AG04449 (cell line): ENCODE measurements around the gene GDF10.

Experiments used
- CTCF ChIA-PET: fragments of 350-600 bp; formaldehyde crosslinking; extraction: SDS; loops from one replicate; lab custom pipeline; 2021; ENCODE audit warnings: antibody characterized with exemption; lab: Yijun Ruan, JAX
- POLR2A ChIA-PET: fragments of 400-600, 350-600 bp; formaldehyde crosslinking; extraction: SDS; loops from one replicate; lab custom pipeline; 2020; ENCODE audit warnings: antibody characterized with exemption, inconsistent platforms; lab: Yijun Ruan, JAX
- DNase-seq: peaks from one replicate; pipeline ENCODE4 v3.0.0-alpha.2; 2010; ENCODE audit warnings: low read depth, low spot score
- H3K4me3 ChIP-seq: 2 replicates; pipeline ENCODE4 v1.5.1; 2011; ENCODE audit warnings: low read depth, mild to moderate bottlenecking, control low read depth, low read length
- CTCF ChIP-seq: IDR thresholded peaks from one replicate; pipeline ENCODE4 v1.5.1; 2011; ENCODE audit warnings: mild to moderate bottlenecking, moderate library complexity, low read length, control low read depth, inconsistent platforms; ENCODE audit not compliant: insufficient read depth; ENCODE audit errors: missing control alignments

GDF10 gene

GRCh38 chr10:47299611-47300428 lies at the start of gene GDF10:
GDF10 (plus strand) TSS chr10:47300197; CDS start chr10:47300652, 455 bp downstream.
- no peak within 1 kb of the TSS for H3K4me3 ChIP-seq
- POLR2A ChIA-PET, result no interaction called here
- no peak for DNase-seq
- TF ChIP-seq CTCF, result no peak
- CTCF ChIA-PET, result interaction anchor here (0.9 to 2.1 kb wide), 3 partner anchors 252 to 275 kb away, joined by 4 to 6 read pairs (median 5); no protein-coding TSS in a partner anchor

GRCh38 chr10:47252093-47252780 lies 47.8 kb upstream of the GDF10 start:
- ChIA-PET CTCF (interaction anchor here (1.0 to 1.5 kb wide), 2 partner anchors 8 to 205 kb away, joined by 3 to 4 read pairs; no protein-coding TSS in a partner anchor), POLR2A (no interaction called here)
- H3K4me3 ChIP-seq, result no peak overlapping the region
- TF ChIP-seq CTCF, result no peak
- DNase-seq, result no peak

- POLR2A ChIA-PET, result no interaction called here
- CTCF ChIA-PET, result interaction anchor here (1.0 to 1.5 kb wide), 2 partner anchors 7 to 206 kb away, joined by 3 to 4 read pairs; no protein-coding TSS in a partner anchor
- no peak overlapping the region for H3K4me3 ChIP-seq
- TF ChIP-seq CTCF, result no peak
- no peak for DNase-seq
Measured at GRCh38 chr10:47253030-47253637, 46.9 kb upstream of the GDF10 start.

GRCh38 chr10:47253651-47254375 lies 46.2 kb upstream of the GDF10 start:
- TF ChIP-seq CTCF, result no peak
- no peak for DNase-seq
- POLR2A ChIA-PET, result no interaction called here
- H3K4me3 ChIP-seq, result no peak overlapping the region
- CTCF ChIA-PET, result interaction anchor here (1.4 kb wide), 1 partner anchor 9 kb away, joined by 4 read pairs; no protein-coding TSS in a partner anchor

- no peak for TF ChIP-seq CTCF
- no peak overlapping the region for H3K4me3 ChIP-seq
- no peak for DNase-seq
- ChIA-PET CTCF (interaction anchor here (1.4 kb wide), 1 partner anchor 9 kb away, joined by 4 read pairs; no protein-coding TSS in a partner anchor), POLR2A (no interaction called here)
Measured at GRCh38 chr10:47254611-47255010, 45.4 kb upstream of the GDF10 start.
